GM12891 (cell line): Measurements from ENCODE around the gene LYSMD1.

Experiments
- DNase-seq: peaks from one replicate; pipeline ENCODE4 v3.0.0; 2011; ENCODE audit warnings: low spot score; ENCODE audit not compliant: insufficient read length
- FAIRE-seq: peaks from 2 replicates; lab custom pipeline; 2011; peaks lifted over from hg19 to GRCh38; lab: Jason Lieb, UNC
- PAX5 ChIP-seq: IDR thresholded peaks from 2 replicates; pipeline ENCODE4 v1.6.1; 2011; ENCODE audit warnings: low read length, moderate library complexity, mild to moderate bottlenecking; ENCODE audit not compliant: insufficient read depth, severe bottlenecking
- POLR2A ChIP-seq: IDR thresholded peaks from 2 replicates; pipeline ENCODE4 v1.6.1; 2011; ENCODE audit warnings: low read depth, low read length, control low read depth
- POLR2AphosphoS5 ChIP-seq: IDR thresholded peaks from 2 replicates; pipeline ENCODE4 v1.6.1; 2011; ENCODE audit warnings: low read depth, low read length, control low read depth
- POU2F2 ChIP-seq: IDR thresholded peaks from 2 replicates; pipeline ENCODE4 v1.6.1; 2011; ENCODE audit warnings: low read depth, mild to moderate bottlenecking, control low read depth, low read length, moderate library complexity
- SPI1 ChIP-seq: IDR thresholded peaks from 2 replicates; pipeline ENCODE4 v1.6.1; 2011; ENCODE audit warnings: low read depth, low read length, control low read depth
- TAF1 ChIP-seq: IDR thresholded peaks from 2 replicates; pipeline ENCODE4 v1.6.1; 2011; ENCODE audit warnings: low read depth, low read length, control low read depth

The LYSMD1 gene

GRCh38 chr1:151156515-151156819, 9.2 kb downstream of the LYSMD1 start, which contains the start of gene TNFAIP8L2:
TSS of gene TNFAIP8L2 (plus strand) at chr1:151156649. CDS start at chr1:151158698, 2,049 bp downstream.
- TF ChIP-seq POLR2AphosphoS5 (no peak), SPI1 (no peak), POU2F2 (no peak), PAX5 (no peak), TAF1 (no peak), POLR2A (no peak)
- FAIRE-seq: peak; percentile 76
- DNase-seq: no peak

- DNase-seq (no peak), FAIRE-seq (no peak)
- TF ChIP-seq POLR2AphosphoS5: no peak
- no peak for TF ChIP-seq SPI1
- no peak for TF ChIP-seq POLR2A
- TF ChIP-seq POU2F2: no peak
- no peak for TF ChIP-seq TAF1
- no peak for TF ChIP-seq PAX5
Measured at GRCh38 chr1:151147665-151148064, 18.0 kb downstream of the LYSMD1 start.

GRCh38 chr1:151147132-151147503, 18.6 kb downstream of the LYSMD1 start:
- TF ChIP-seq SPI1: no peak
- TF ChIP-seq PAX5: no peak
- no peak for TF ChIP-seq POLR2A
- no peak for TF ChIP-seq TAF1
- no peak for TF ChIP-seq POLR2AphosphoS5
- TF ChIP-seq POU2F2: no peak
- no peak for DNase-seq
- FAIRE-seq: peak; percentile 69

- DNase-seq (peak; percentile 90), FAIRE-seq (peak; percentile 94)
- TF ChIP-seq POLR2AphosphoS5 (no peak), PAX5 (no peak), SPI1 (no peak), POU2F2 (no peak)
Measured at GRCh38 chr1:151146412-151147131, 19.1 kb downstream of the LYSMD1 start, which contains the start of gene SEMA6C. TSS of gene SEMA6C (minus strand) at chr1:151146631. CDS start at chr1:151142621, 4,010 bp downstream.

- no peak for TF ChIP-seq SPI1
- no peak for TF ChIP-seq TAF1
- no peak for TF ChIP-seq PAX5
- TF ChIP-seq POLR2A: no peak
- no peak for TF ChIP-seq POU2F2
- TF ChIP-seq POLR2AphosphoS5: no peak
- no peak for FAIRE-seq
- DNase-seq: no peak
Measured at GRCh38 chr1:151146072-151146411, 19.7 kb downstream of the LYSMD1 start.

GRCh38 chr1:151145304-151146071, 20.2 kb downstream of the LYSMD1 start:
- FAIRE-seq: no peak
- no peak for TF ChIP-seq POLR2A
- TF ChIP-seq POLR2AphosphoS5: no peak
- no peak for TF ChIP-seq POU2F2
- no peak for TF ChIP-seq SPI1
- no peak for TF ChIP-seq PAX5
- no peak for DNase-seq

GRCh38 chr1:151144474-151145303, 21.0 kb downstream of the LYSMD1 start:
- DNase-seq (no peak), FAIRE-seq (no peak)
- TF ChIP-seq POLR2A: no peak
- no peak for TF ChIP-seq POU2F2
- no peak for TF ChIP-seq PAX5
- no peak for TF ChIP-seq POLR2AphosphoS5
- TF ChIP-seq SPI1: no peak

- TF ChIP-seq PAX5: no peak
- TF ChIP-seq SPI1: no peak
- no peak for TF ChIP-seq TAF1
- FAIRE-seq (no peak), DNase-seq (no peak)
Measured at GRCh38 chr1:151143986-151144385, 21.7 kb downstream of the LYSMD1 start.

GRCh38 chr1:151143057-151143435, 22.7 kb downstream of the LYSMD1 start:
- FAIRE-seq: no peak
- no peak for DNase-seq
- TF ChIP-seq SPI1: no peak
- no peak for TF ChIP-seq PAX5
- no peak for TF ChIP-seq POLR2A
- no peak for TF ChIP-seq POU2F2
- no peak for TF ChIP-seq POLR2AphosphoS5
- TF ChIP-seq TAF1: no peak

GRCh38 chr1:151142411-151143056, 23.2 kb downstream of the LYSMD1 start:
- FAIRE-seq (no peak), DNase-seq (no peak)
- TF ChIP-seq TAF1 (no peak), SPI1 (peak; percentile 38; the same call in 1 of the 2 replicates), PAX5 (no peak)
